Measurements from ENCODE around the gene TM9SF2.

Gene TM9SF2

DNA sequence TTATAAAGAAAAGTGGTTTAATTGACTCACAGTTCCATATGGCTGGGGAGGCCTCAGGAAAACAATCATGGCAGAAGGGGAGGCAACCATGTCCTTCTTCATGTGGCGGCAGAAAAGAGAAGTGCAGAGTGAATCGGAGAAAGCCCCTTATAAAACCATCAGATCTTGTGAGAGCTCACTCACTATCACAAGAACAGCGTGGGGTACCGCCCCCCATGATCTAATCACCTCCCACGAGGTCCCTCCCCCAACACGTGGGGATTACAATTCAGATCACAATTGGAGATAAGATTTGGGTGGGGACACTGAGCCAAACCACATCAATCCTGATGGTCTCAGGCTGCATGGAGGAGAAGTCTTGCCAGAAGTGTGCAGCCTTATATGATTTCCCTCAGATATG, 26.0 kb downstream of the TM9SF2 start:
- ChIA-PET CTCF (no interaction called here), POLR2A (no interaction called here)
- DNase-seq (ENCODE audit: extremely low spot score): no peak

DNA sequence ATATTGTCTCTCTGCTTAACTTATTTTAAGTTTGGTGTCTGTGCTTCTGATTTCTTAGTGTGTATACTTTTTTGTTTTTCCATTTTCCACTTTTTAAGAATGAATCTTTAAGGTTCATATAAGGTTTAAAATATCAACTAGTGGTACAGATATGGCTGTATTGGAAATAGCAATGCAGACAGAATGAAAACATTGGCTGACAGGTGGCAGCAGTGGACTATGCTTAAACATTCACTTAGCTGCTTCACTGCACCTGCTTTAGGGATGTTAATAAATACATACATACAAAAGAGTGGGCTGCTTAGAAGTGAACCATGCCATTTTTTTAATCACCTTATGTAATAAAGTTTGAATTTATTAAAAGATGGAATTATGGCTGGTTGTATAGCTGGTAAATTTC, 27.3 kb downstream of the TM9SF2 start:
- POLR2A ChIA-PET: no interaction called here
- DNase-seq (ENCODE audit: extremely low spot score): no peak
- TF ChIP-seq, protein P1, sequence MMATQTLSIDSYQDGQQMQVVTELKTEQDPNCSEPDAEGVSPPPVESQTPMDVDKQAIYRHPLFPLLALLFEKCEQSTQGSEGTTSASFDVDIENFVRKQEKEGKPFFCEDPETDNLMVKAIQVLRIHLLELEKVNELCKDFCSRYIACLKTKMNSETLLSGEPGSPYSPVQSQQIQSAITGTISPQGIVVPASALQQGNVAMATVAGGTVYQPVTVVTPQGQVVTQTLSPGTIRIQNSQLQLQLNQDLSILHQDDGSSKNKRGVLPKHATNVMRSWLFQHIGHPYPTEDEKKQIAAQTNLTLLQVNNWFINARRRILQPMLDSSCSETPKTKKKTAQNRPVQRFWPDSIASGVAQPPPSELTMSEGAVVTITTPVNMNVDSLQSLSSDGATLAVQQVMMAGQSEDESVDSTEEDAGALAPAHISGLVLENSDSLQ (IDR thresholded peaks at IDR 0.05): no peak
- no peak for TF ChIP-seq SP1 (IDR thresholded peaks at IDR 0.05)
- no peak for TF ChIP-seq ZNF384 (IDR thresholded peaks at IDR 0.05)
- TF ChIP-seq FOXM1 (IDR thresholded peaks at IDR 0.05; ENCODE audit: borderline replicate concordance): no peak
- no peak for TF ChIP-seq ELF4 (IDR thresholded peaks at IDR 0.05)
- no peak for TF ChIP-seq FOXA1 (IDR thresholded peaks at IDR 0.05)
- TF ChIP-seq NFRKB (IDR thresholded peaks at IDR 0.05): no peak
- TF ChIP-seq FOXK2 (IDR thresholded peaks at IDR 0.05): no peak
- TF ChIP-seq BHLHE40 (IDR thresholded peaks at IDR 0.05; ENCODE audit: borderline replicate concordance): no peak
- no peak for TF ChIP-seq SUZ12 (IDR thresholded peaks at IDR 0.05)
- TF ChIP-seq ARNT (IDR thresholded peaks at IDR 0.05): no peak
- no peak for TF ChIP-seq CTBP1 (IDR thresholded peaks at IDR 0.05; ENCODE audit: borderline replicate concordance)
- TF ChIP-seq LEF1 (IDR thresholded peaks at IDR 0.05; ENCODE audit: borderline replicate concordance): no peak
- TF ChIP-seq HDGF (IDR thresholded peaks at IDR 0.05; ENCODE audit: borderline replicate concordance): no peak
- no peak for TF ChIP-seq L3MBTL2 (conservative IDR thresholded peaks at IDR 0.05)
- no peak for TF ChIP-seq TARDBP (IDR thresholded peaks at IDR 0.05)
- CTCF ChIA-PET: interaction anchor here (0.7 to 1.7 kb wide), 5 partner anchors 15 to 558 kb away, joined by 3 to 7 read pairs (median 4); no protein-coding TSS in a partner anchor

More for the DNA sequence above, 26.0 kb downstream of the TM9SF2 start:
- TF ChIP-seq FOXK2 (IDR thresholded peaks at IDR 0.05): no peak
- TF ChIP-seq, protein P1 (IDR thresholded peaks at IDR 0.05): no peak
- TF ChIP-seq ZNF384 (IDR thresholded peaks at IDR 0.05): no peak
- no peak for TF ChIP-seq L3MBTL2 (conservative IDR thresholded peaks at IDR 0.05)
- no peak for TF ChIP-seq ARNT (IDR thresholded peaks at IDR 0.05)
- no peak for TF ChIP-seq FOXM1 (IDR thresholded peaks at IDR 0.05; ENCODE audit: borderline replicate concordance)

DNA sequence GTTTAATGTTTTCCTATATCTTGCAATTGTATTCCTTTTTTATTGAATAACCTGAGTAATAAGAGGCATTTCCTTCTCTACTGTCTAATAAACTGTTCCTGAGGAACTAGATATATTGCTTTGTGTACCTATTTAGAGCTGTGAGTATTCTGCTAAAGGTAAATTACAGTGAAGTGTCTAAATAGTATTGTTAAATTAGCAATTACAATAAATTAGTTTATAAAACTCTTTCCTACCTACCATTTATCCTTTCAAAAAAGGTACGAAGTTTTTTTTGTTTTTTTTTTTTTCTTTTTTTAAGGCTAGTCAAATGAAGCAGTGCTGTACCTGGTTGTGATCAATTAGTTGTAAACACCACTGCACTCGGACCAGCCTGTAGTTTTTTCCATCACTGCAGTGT, 34.8 kb downstream of the TM9SF2 start:
- CTCF ChIA-PET: no interaction called here
- TF ChIP-seq ARNT (IDR thresholded peaks at IDR 0.05) (no peak), ZNF384 (IDR thresholded peaks at IDR 0.05) (no peak), FOXM1 (IDR thresholded peaks at IDR 0.05; ENCODE audit: borderline replicate concordance) (no peak), NFRKB (IDR thresholded peaks at IDR 0.05) (no peak), FOXK2 (IDR thresholded peaks at IDR 0.05) (no peak), SP1 (IDR thresholded peaks at IDR 0.05) (no peak), ELF4 (IDR thresholded peaks at IDR 0.05) (no peak), FOXA1 (IDR thresholded peaks at IDR 0.05) (no peak), LEF1 (IDR thresholded peaks at IDR 0.05; ENCODE audit: borderline replicate concordance) (no peak)
- TF ChIP-seq, protein P1 (IDR thresholded peaks at IDR 0.05): no peak
- no peak for DNase-seq (ENCODE audit: extremely low spot score)
- POLR2A ChIA-PET: no interaction called here

DNA sequence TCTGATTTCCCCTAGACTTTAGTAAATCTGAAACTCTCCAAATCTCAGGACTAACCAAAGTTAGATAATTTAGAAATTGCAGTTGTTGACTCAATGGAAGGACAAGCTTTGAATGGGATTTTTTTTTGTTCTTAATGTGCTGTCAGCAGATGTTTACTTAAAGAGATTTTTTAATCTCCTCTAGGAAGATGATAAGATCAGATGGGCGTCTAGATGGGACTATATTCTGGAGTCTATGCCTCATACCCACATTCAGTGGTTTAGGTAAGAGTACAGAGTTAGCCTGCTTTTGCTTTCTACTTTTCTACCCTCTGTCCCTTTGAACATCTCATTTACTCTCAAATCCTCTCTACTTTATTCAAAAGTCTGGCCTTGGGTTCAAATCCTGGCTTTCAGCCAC, 39.3 kb downstream of the TM9SF2 start:
- DNase-seq (ENCODE audit: extremely low spot score): no peak
- TF ChIP-seq HDGF (IDR thresholded peaks at IDR 0.05; ENCODE audit: borderline replicate concordance): no peak
- no peak for TF ChIP-seq SP1 (IDR thresholded peaks at IDR 0.05)
- TF ChIP-seq FOXM1 (IDR thresholded peaks at IDR 0.05; ENCODE audit: borderline replicate concordance): no peak
- no peak for TF ChIP-seq SUZ12 (IDR thresholded peaks at IDR 0.05)
- no peak for TF ChIP-seq TARDBP (IDR thresholded peaks at IDR 0.05)
- TF ChIP-seq ARNT (IDR thresholded peaks at IDR 0.05): no peak
- no peak for TF ChIP-seq FOXK2 (IDR thresholded peaks at IDR 0.05)
- no peak for TF ChIP-seq CTBP1 (IDR thresholded peaks at IDR 0.05; ENCODE audit: borderline replicate concordance)
- no peak for TF ChIP-seq ZNF384 (IDR thresholded peaks at IDR 0.05)
- TF ChIP-seq LEF1 (IDR thresholded peaks at IDR 0.05; ENCODE audit: borderline replicate concordance): no peak
- ChIA-PET POLR2A (no interaction called here), CTCF (interaction anchor here (0.6 kb wide), 1 partner anchor 360 kb away, joined by 3 read pairs; no protein-coding TSS in a partner anchor)

DNA sequence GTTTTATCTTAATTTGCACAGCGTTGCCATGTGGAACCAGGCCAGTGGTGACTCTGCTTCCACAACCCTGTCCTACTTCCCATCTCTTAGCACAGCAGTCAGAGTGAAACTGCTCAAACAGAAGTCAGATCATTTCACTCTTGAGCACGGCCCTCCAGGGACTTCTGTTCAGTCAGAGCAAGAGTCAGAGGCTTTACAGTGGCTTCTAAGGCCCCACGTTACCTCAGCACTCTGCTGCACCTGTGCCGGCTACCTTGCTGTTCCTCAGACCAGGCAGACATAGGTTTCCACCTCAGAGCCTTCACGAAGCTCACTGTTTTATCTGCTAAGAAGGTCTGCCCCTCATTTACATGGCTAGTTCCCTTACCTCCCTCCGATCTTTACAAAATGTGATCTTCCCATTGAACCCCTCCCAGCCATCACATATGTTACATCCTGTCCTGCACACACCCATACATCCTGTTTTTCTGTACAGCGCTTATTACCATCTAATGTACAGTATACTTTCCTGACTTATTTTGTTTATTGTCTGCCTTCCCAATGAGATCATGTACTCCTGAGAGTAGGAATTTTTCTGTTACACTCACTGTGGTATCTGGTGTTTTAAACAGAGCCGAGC, 41.6 kb downstream of the TM9SF2 start:
- DNase-seq (ENCODE audit: extremely low spot score): no peak
- TF ChIP-seq HDGF (IDR thresholded peaks at IDR 0.05; ENCODE audit: borderline replicate concordance) (no peak), SUZ12 (IDR thresholded peaks at IDR 0.05) (no peak), FOXA1 (IDR thresholded peaks at IDR 0.05) (no peak), L3MBTL2 (conservative IDR thresholded peaks at IDR 0.05) (no peak), CTBP1 (IDR thresholded peaks at IDR 0.05; ENCODE audit: borderline replicate concordance) (no peak), ZNF384 (IDR thresholded peaks at IDR 0.05) (no peak), LEF1 (IDR thresholded peaks at IDR 0.05; ENCODE audit: borderline replicate concordance) (no peak), ELF4 (IDR thresholded peaks at IDR 0.05) (no peak), FOXM1 (IDR thresholded peaks at IDR 0.05; ENCODE audit: borderline replicate concordance) (no peak), TARDBP (IDR thresholded peaks at IDR 0.05) (no peak), ARNT (IDR thresholded peaks at IDR 0.05) (no peak), FOXK2 (IDR thresholded peaks at IDR 0.05) (no peak), SP1 (IDR thresholded peaks at IDR 0.05) (no peak), NFRKB (IDR thresholded peaks at IDR 0.05) (no peak)
- TF ChIP-seq, protein P1 (IDR thresholded peaks at IDR 0.05): no peak
- ChIA-PET POLR2A (no interaction called here), CTCF (interaction anchor here (0.9 to 1.3 kb wide), 2 partner anchors 14 to 106 kb away, joined by 3 to 4 read pairs; no protein-coding TSS in a partner anchor)

All from HEK293T (cell line).